Brain microvascular endothelial cell (primary cell): Measurements from ENCODE around the gene KMT5C.
A peak's percentile ranks its signal among the peaks of the same experiment; 100 is the strongest.

Experiments used
- DNase-seq: peaks from one replicate; pipeline ENCODE4 v3.0.0-alpha.2; 2020
- H3K27ac ChIP-seq: fragments of 250-450 bp; sonication (Bioruptor Pico); 2 replicates; pipeline ENCODE4 v1.5.1; 2020; ENCODE audit warnings: mild to moderate bottlenecking, moderate library complexity
- H3K27me3 ChIP-seq: fragments of 250-450 bp; sonication (Bioruptor Pico); replicated peaks from 2 replicates; pipeline ENCODE4 v1.5.1; 2020; ENCODE audit warnings: mild to moderate bottlenecking
- H3K36me3 ChIP-seq: fragments of 250-450 bp; sonication (Bioruptor Pico); replicated peaks from 2 replicates; pipeline ENCODE4 v1.5.1; 2020; ENCODE audit warnings: mild to moderate bottlenecking
- H3K4me3 ChIP-seq: 2 replicates; pipeline ENCODE4 v1.5.1; 2011; ENCODE audit warnings: low read depth, mild to moderate bottlenecking, control low read depth, low read length, moderate library complexity
- CTCF ChIP-seq: IDR thresholded peaks from 2 replicates; pipeline ENCODE4 v1.5.1; 2011; ENCODE audit warnings: low read depth, mild to moderate bottlenecking, moderate library complexity, low read length, control low read depth, inconsistent platforms; ENCODE audit errors: missing control alignments
- in situ Hi-C: cut with HindIII; loops from 2 replicates; pipeline ENCODE4 v1.10.0; 2017; ENCODE audit warnings: low sequenced_read_pairs, low pct_ligation_motif_present

The KMT5C gene

GRCh38 chr19:55387736-55388497 lies 48.2 kb downstream of the KMT5C start:
- H3K36me3 ChIP-seq = peaks cover 42% of the 10 kb centered on the region
- no peaks in the 10 kb centered on the region for H3K27me3 ChIP-seq
- H3K27ac ChIP-seq = no peak overlapping the region
- peak overlapping the region; percentile 99 for H3K4me3 ChIP-seq
- no peak for DNase-seq
- in situ Hi-C loops = loop anchor here (25.0 kb wide), 1 partner anchor 224 kb away; the partner anchor contains the start of genes ZNF524, ZNF784 and ZNF865
- TF ChIP-seq CTCF = no peak

GRCh38 chr19:55389386-55390317 lies 50.0 kb downstream of the KMT5C start:
- no peak for DNase-seq
- no peaks in the 10 kb centered on the region for H3K27me3 ChIP-seq
- H3K4me3 ChIP-seq = no peak overlapping the region
- no peak for TF ChIP-seq CTCF
- peaks cover 42% of the 10 kb centered on the region for H3K36me3 ChIP-seq
- in situ Hi-C loops = loop anchor here (25.0 kb wide), 1 partner anchor 223 kb away; the partner anchor contains the start of genes ZNF524, ZNF784 and ZNF865
- no peak overlapping the region for H3K27ac ChIP-seq

GRCh38 chr19:55390461-55390880 lies 50.8 kb downstream of the KMT5C start:
- Histone ChIP-seq H3K4me3 (no peak overlapping the region), H3K36me3 (peaks cover 42% of the 10 kb centered on the region), H3K27me3 (no peaks in the 10 kb centered on the region), H3K27ac (no peak overlapping the region)
- TF ChIP-seq CTCF = no peak
- peak; percentile 37 for DNase-seq
- in situ Hi-C loops = loop anchor here (25.0 kb wide), 1 partner anchor 222 kb away; the partner anchor contains the start of genes ZNF524, ZNF784 and ZNF865

GRCh38 chr19:55391191-55391670 lies 51.6 kb downstream of the KMT5C start:
- Histone ChIP-seq H3K4me3 (no peak overlapping the region), H3K27me3 (no peaks in the 10 kb centered on the region), H3K36me3 (peaks cover 42% of the 10 kb centered on the region), H3K27ac (no peak overlapping the region)
- TF ChIP-seq CTCF = no peak
- no peak for DNase-seq
- in situ Hi-C loops = loop anchor here (25.0 kb wide), 1 partner anchor 221 kb away; the partner anchor contains the start of genes ZNF524, ZNF784 and ZNF865

- Histone ChIP-seq H3K27me3 (no peaks in the 10 kb centered on the region), H3K27ac (no peak overlapping the region), H3K4me3 (no peak overlapping the region), H3K36me3 (peaks cover 41% of the 10 kb centered on the region)
- TF ChIP-seq CTCF = no peak
- in situ Hi-C loops = loop anchor here (25.0 kb wide), 1 partner anchor 220 kb away; the partner anchor contains the start of genes ZNF524, ZNF784 and ZNF865
- no peak for DNase-seq
Observed at GRCh38 chr19:55391702-55392615, 52.3 kb downstream of the KMT5C start.
